NT2/D1 (cell line): Measurements from ENCODE around the gene C2orf80.

Experiments
- DNase-seq: peaks from one replicate; pipeline ENCODE4 v3.0.0-alpha.2; 2011; ENCODE audit warnings: low read depth, low spot score
- H3K27me3 ChIP-seq: 2 replicates; pipeline ENCODE4 v1.6.0; 2011; ENCODE audit warnings: mild to moderate bottlenecking; ENCODE audit not compliant: insufficient read length, insufficient read depth
- H3K36me3 ChIP-seq: 2 replicates; pipeline ENCODE4 v1.6.1; 2011; ENCODE audit warnings: mild to moderate bottlenecking, low read length, mixed read lengths; ENCODE audit not compliant: insufficient read depth, insufficient read length
- H3K4me1 ChIP-seq: 2 replicates; pipeline ENCODE4 v1.5.1; 2011; ENCODE audit not compliant: insufficient read depth, insufficient read length
- H3K4me3 ChIP-seq: 2 replicates; pipeline ENCODE4 v1.5.1; 2011; ENCODE audit warnings: low read depth; ENCODE audit not compliant: insufficient read length
- H3K9ac ChIP-seq: 2 replicates; pipeline ENCODE4 v1.6.0; 2011; ENCODE audit warnings: low read depth; ENCODE audit not compliant: insufficient read length
- H3K9me3 ChIP-seq: 2 replicates; pipeline ENCODE4 v1.5.1; 2011; ENCODE audit warnings: mild to moderate bottlenecking, low read length; ENCODE audit not compliant: insufficient read depth
- SUZ12 ChIP-seq: IDR thresholded peaks from 2 replicates; pipeline ENCODE4 v1.6.1; 2011; ENCODE audit not compliant: insufficient read length, insufficient read depth; ENCODE audit errors: extremely low read depth
- YY1 ChIP-seq: IDR thresholded peaks from 2 replicates; pipeline ENCODE4 v1.6.1; 2011; ENCODE audit not compliant: insufficient read length, insufficient read depth
- ZNF274 ChIP-seq: IDR thresholded peaks from 2 replicates; pipeline ENCODE4 v1.6.1; 2011; ENCODE audit warnings: mild to moderate bottlenecking, low read depth, low read length

The C2orf80 gene

GRCh38 chr2:208175069-208175839, 14.6 kb downstream of the C2orf80 start:
- DNase-seq = peak; percentile 68
- Histone ChIP-seq H3K27me3 (no peaks in the 10 kb centered on the region), H3K9ac (no peak overlapping the region), H3K9me3 (no peaks in the 10 kb centered on the region), H3K4me3 (no peak overlapping the region), H3K4me1 (no peaks in the 10 kb centered on the region), H3K36me3 (no peaks in the 10 kb centered on the region)
- TF ChIP-seq ZNF274 (no peak), YY1 (no peak), SUZ12 (no peak)

- Histone ChIP-seq H3K9me3 (no peaks in the 10 kb centered on the region), H3K27me3 (no peaks in the 10 kb centered on the region), H3K4me3 (no peak overlapping the region), H3K36me3 (no peaks in the 10 kb centered on the region), H3K4me1 (no peaks in the 10 kb centered on the region), H3K9ac (no peak overlapping the region)
- no peak for DNase-seq
- TF ChIP-seq YY1 (no peak), ZNF274 (no peak), SUZ12 (no peak)
These were observed 15.7 kb downstream of the C2orf80 start for GRCh38 chr2:208174144-208174543.

- TF ChIP-seq SUZ12 (no peak), YY1 (no peak), ZNF274 (no peak)
- H3K4me1 ChIP-seq = no peaks in the 10 kb centered on the region
- no peaks in the 10 kb centered on the region for H3K27me3 ChIP-seq
- DNase-seq = no peak
- H3K9ac ChIP-seq = no peak overlapping the region
- H3K4me3 ChIP-seq = no peak overlapping the region
- H3K36me3 ChIP-seq = no peaks in the 10 kb centered on the region
- no peaks in the 10 kb centered on the region for H3K9me3 ChIP-seq
These were observed 17.7 kb downstream of the C2orf80 start for GRCh38 chr2:208172125-208172524.

GRCh38 chr2:208164951-208165755, 24.7 kb downstream of the C2orf80 start:
- no peaks in the 10 kb centered on the region for H3K27me3 ChIP-seq
- DNase-seq = no peak
- no peaks in the 10 kb centered on the region for H3K36me3 ChIP-seq
- H3K4me1 ChIP-seq = no peaks in the 10 kb centered on the region
- no peak overlapping the region for H3K9ac ChIP-seq
- no peaks in the 10 kb centered on the region for H3K9me3 ChIP-seq
- no peak for TF ChIP-seq YY1
- no peak for TF ChIP-seq SUZ12
- TF ChIP-seq ZNF274 = no peak
- H3K4me3 ChIP-seq = no peak overlapping the region

GRCh38 chr2:208163489-208163888, 26.3 kb downstream of the C2orf80 start, which contains the start of gene CRYGA:
Gene CRYGA (minus strand): TSS chr2:208163589. CDS start chr2:208163556, 33 bp downstream.
- H3K36me3 ChIP-seq = no peaks in the 10 kb centered on the region
- TF ChIP-seq YY1 = no peak
- no peak for TF ChIP-seq ZNF274
- no peak for TF ChIP-seq SUZ12
- no peaks in the 10 kb centered on the region for H3K4me1 ChIP-seq
- H3K4me3 ChIP-seq = no peak within 1 kb of the TSS
- no peak for DNase-seq
- H3K9me3 ChIP-seq = no peaks in the 10 kb centered on the region
- no peak within 1 kb of the TSS for H3K9ac ChIP-seq
- no peaks in the 10 kb centered on the region for H3K27me3 ChIP-seq

GRCh38 chr2:208156439-208156838, 33.4 kb downstream of the C2orf80 start:
- Histone ChIP-seq H3K36me3 (no peaks in the 10 kb centered on the region), H3K9ac (no peak overlapping the region), H3K4me3 (no peak overlapping the region), H3K9me3 (peaks cover 6% of the 10 kb centered on the region; the same call in 1 of the 2 replicates), H3K4me1 (no peaks in the 10 kb centered on the region), H3K27me3 (no peaks in the 10 kb centered on the region)
- DNase-seq = no peak
- TF ChIP-seq ZNF274 = no peak
- TF ChIP-seq SUZ12 = no peak
- TF ChIP-seq YY1 = no peak

GRCh38 chr2:208153156-208153555, 36.7 kb downstream of the C2orf80 start:
- DNase-seq = no peak
- no peak overlapping the region for H3K4me3 ChIP-seq
- peaks cover 6% of the 10 kb centered on the region; the same call in 1 of the 2 replicates for H3K9me3 ChIP-seq
- TF ChIP-seq ZNF274 = no peak
- no peaks in the 10 kb centered on the region for H3K36me3 ChIP-seq
- no peaks in the 10 kb centered on the region for H3K27me3 ChIP-seq
- H3K9ac ChIP-seq = no peak overlapping the region
- no peaks in the 10 kb centered on the region for H3K4me1 ChIP-seq
